SK-N-SH (cell line): ENCODE results near the gene SDC3. TPM values are rescaled to one million over a fixed set of nuclear protein-coding genes. Genes with fewer than 3 reads are reported as not detected.

Source experiments
- CTCF ChIA-PET: fragments of 300-600, 350-600 bp; formaldehyde crosslinking; extraction: SDS; loops from one replicate; lab custom pipeline; 2021; lab: Yijun Ruan, JAX
- POLR2A ChIA-PET: fragments of 350-600 bp; sonication (Branson Sonifier 250); formaldehyde crosslinking; extraction: SDS; loops from one replicate; lab custom pipeline; 2020; ENCODE audit warnings: antibody characterized with exemption, inconsistent platforms; lab: Yijun Ruan, JAX
- DNase-seq: peaks from one replicate; pipeline ENCODE4 v3.0.0; 2012
- H2AFZ ChIP-seq: fragments of 200-600 bp; sonication (generic); 2 replicates; pipeline ENCODE4 v1.8.1; 2016; ENCODE audit warnings: antibody characterized with exemption, mild to moderate bottlenecking, low read depth
- H3F3A ChIP-seq: fragments of 200-600 bp; sonication (generic); replicated peaks from 2 replicates; pipeline ENCODE3; 2016; ENCODE audit warnings: antibody characterized with exemption, mild to moderate bottlenecking; ENCODE audit not compliant: insufficient read depth
- H3K27ac ChIP-seq, 2 experiments: fragments of 200-500 bp in 1 of 2; fragments of 200-600 bp in 1 of 2; sonication (Bioruptor generic) in 1 of 2; sonication (generic), shearing (Covaris generic) in 1 of 2; 2 replicates each; pipeline versions ENCODE4 v1.5.1 to v1.6.1; 2014 to 2016; ENCODE audit warnings: low read depth in 2 of 2, inconsistent platforms in 1 of 2, low read length in 1 of 2, mild to moderate bottlenecking in 1 of 2, mixed read lengths in 1 of 2
- H3K27me3 ChIP-seq: fragments of 200-600 bp; sonication (generic), shearing (Covaris generic); 2 replicates; pipeline ENCODE4 v1.6.1; 2016; ENCODE audit warnings: mixed run types; ENCODE audit not compliant: insufficient read depth
- H3K36me3 ChIP-seq, 2 experiments: fragments of 200-500 bp in 1 of 2; fragments of 200-600 bp in 1 of 2; sonication (Bioruptor generic) in 1 of 2; sonication (generic) in 1 of 2; replicated peaks in 1 of 2; 2 replicates each; pipeline versions ENCODE3 to v1.5.1; 2014 to 2016; ENCODE audit warnings: low read length in 1 of 2, mild to moderate bottlenecking in 1 of 2; ENCODE audit not compliant: insufficient read depth in 2 of 2, control insufficient read depth in 1 of 2
- H3K4me1 ChIP-seq, 2 experiments: fragments of 200-500 bp in 1 of 2; fragments of 200-600 bp in 1 of 2; sonication (Bioruptor generic) in 1 of 2; sonication (generic), shearing (Covaris generic) in 1 of 2; 2 replicates each; pipeline versions ENCODE4 v1.5.1 to v1.6.1; 2014 to 2016; ENCODE audit warnings: low read depth in 1 of 2, low read length in 1 of 2, mixed run types in 1 of 2; ENCODE audit not compliant: insufficient read depth in 2 of 2, control insufficient read depth in 1 of 2
- H3K4me2 ChIP-seq: fragments of 200-600 bp; sonication (generic), shearing (Covaris generic); 2 replicates; pipeline ENCODE4 v1.6.1; 2017; ENCODE audit warnings: mixed run types
- H3K4me3 ChIP-seq, 2 experiments: fragments of 200-500 bp in 1 of 2; fragments of 200-600 bp in 1 of 2; sonication (Bioruptor generic) in 1 of 2; sonication (generic), shearing (Covaris generic) in 1 of 2; 2 replicates each; pipeline versions ENCODE4 v1.5.1 to v1.8.1; 2014 to 2016; ENCODE audit warnings: low read depth in 2 of 2, inconsistent platforms in 1 of 2, low read length in 1 of 2, mild to moderate bottlenecking in 1 of 2, mixed read lengths in 1 of 2, moderate library complexity in 1 of 2
- H3K79me2 ChIP-seq: fragments of 200-600 bp; sonication (generic); 2 replicates; pipeline ENCODE4 v1.8.1; 2017; ENCODE audit warnings: mild to moderate bottlenecking; ENCODE audit not compliant: insufficient read depth
- H3K9ac ChIP-seq: fragments of 200-600 bp; sonication (generic); 2 replicates; pipeline ENCODE4 v1.6.1; 2017; ENCODE audit warnings: mixed run types
- H3K9me2 ChIP-seq: fragments of 200-600 bp; sonication (generic); 2 replicates; pipeline ENCODE4 v1.6.1; 2017; ENCODE audit warnings: mixed run types
- H3K9me3 ChIP-seq: fragments of 200-600 bp; sonication (generic); 2 replicates; pipeline ENCODE4 v1.6.1; 2017; ENCODE audit warnings: mixed run types, mild to moderate bottlenecking, moderate library complexity
- H4K20me1 ChIP-seq: fragments of 200-600 bp; sonication (generic); 2 replicates; pipeline ENCODE4 v1.6.1; 2017; ENCODE audit warnings: mild to moderate bottlenecking, mixed run types; ENCODE audit not compliant: insufficient read depth
- EP300 ChIP-seq, 2 experiments: IDR thresholded peaks; 2 replicates each; pipeline versions ENCODE4 v1.4.0 to v1.6.1; 2012; ENCODE audit warnings: borderline replicate concordance in 1 of 2, low read depth in 1 of 2, low read length in 1 of 2
- REST ChIP-seq: IDR thresholded peaks from 2 replicates; pipeline ENCODE4 v1.6.1; 2012; ENCODE audit warnings: mild to moderate bottlenecking, low read depth, low read length, moderate library complexity
- RXRA ChIP-seq: IDR thresholded peaks from 2 replicates; pipeline ENCODE4 v1.4.0; 2012; ENCODE audit warnings: low read depth, mild to moderate bottlenecking, borderline replicate concordance
- WGBS: methylation state at CpG from one replicate; pipeline ENCODE4 v1.1.6; 2017; ENCODE audit warnings: low lambda C conversion rate; 5-methylcytosine and 5-hydroxymethylcytosine counted together
- polyA plus RNA-seq, 3 experiments: library from polyadenylated mRNA; depleted of rRNA; stranded (reverse); fragments of >200 nt; gene quantifications; 2 replicates each; pipeline ENCODE4 v1.2.3, GENCODE V29; 2012
- small RNA-seq, 7 experiments: library from RNA; depleted of rRNA; stranded (forward); fragments of <200 nt; gene quantifications; one replicate each; pipeline ENCODE3, GENCODE V24; 2012

SDC3 gene
- polyA plus RNA-seq, 1 of the 3 experiments (the other 2 are of a cell fraction): 18.8 TPM

GRCh38 chr1:30820299-30820698 lies 88.3 kb downstream of the SDC3 start:
- Histone ChIP-seq H3K9ac (no peak overlapping the region), H3K4me2 (no peak overlapping the region), H3K4me1 (peaks cover 30 to 46% of the 10 kb centered on the region in 2 experiments), H3K36me3 (no peaks in the 10 kb centered on the region), H2AFZ (no peak overlapping the region), H3K9me2 (no peaks in the 10 kb centered on the region), H4K20me1 (no peaks in the 10 kb centered on the region), H3F3A (peaks cover 8% of the 10 kb centered on the region), H3K79me2 (no peaks in the 10 kb centered on the region), H3K27me3 (no peaks in the 10 kb centered on the region), H3K4me3 (no peak overlapping the region), H3K9me3 (no peaks in the 10 kb centered on the region), H3K27ac (no peak overlapping the region)
- ChIA-PET POLR2A (no interaction called here), CTCF (interaction anchor here (0.9 to 34.2 kb wide), 5 partner anchors 13 to 93 kb away, joined by 3 to 1422 read pairs (median 4); partner anchors contain the start of gene SDC3)
- 100% methylated on average over 3 of the region's 5 CpGs for WGBS
- TF ChIP-seq REST (no peak), EP300 (IDR thresholded peaks at IDR 0.05; ENCODE audit: borderline replicate concordance in 1 of 2, low read depth in 1 of 2, low read length in 1 of 2) (no peak), RXRA (no peak)
- no peak for DNase-seq

Small RNA genes within 50 kb of the gene (small RNA-seq; reads per million reads assigned to genes)
- gene RN7SKP91 (0 reads per million in 7 experiments), gene RN7SL371P (0 reads per million in 7 experiments)

Other genes starting within 250 kb of the SDC3 start
- 0.15 and 0.23 TPM in 2 replicates for gene MATN1, start 185.2 kb downstream of the SDC3 start, polyA plus RNA-seq (2012; rRNA removed)
- 1.0 and 1.1 TPM in 2 replicates for gene LAPTM5, start 151.0 kb downstream of the SDC3 start, polyA plus RNA-seq (2012; rRNA removed)
- 51.0 and 66.7 TPM in 2 replicates for gene PUM1, start 157.0 kb upstream of the SDC3 start, polyA plus RNA-seq (2012; rRNA removed)